Loucy (cell line): ENCODE measurements around the gene DSC2.

ENCODE experiments used
- H2AFZ ChIP-seq: fragments of 200-600 bp; sonication (generic); 2 replicates; pipeline ENCODE4 v1.6.0; 2016; ENCODE audit warnings: antibody characterized with exemption, mild to moderate bottlenecking, low read length, moderate library complexity
- H3F3A ChIP-seq: fragments of 200-600 bp; 2 replicates; pipeline ENCODE4 v1.6.0; 2016; ENCODE audit warnings: antibody characterized with exemption, low read depth, mild to moderate bottlenecking
- H3K27me3 ChIP-seq: fragments of 200-600 bp; sonication (generic); 2 replicates; pipeline ENCODE4 v1.6.1; 2014; ENCODE audit warnings: low read length, mild to moderate bottlenecking; ENCODE audit not compliant: insufficient read depth, poor library complexity, severe bottlenecking
- H3K36me3 ChIP-seq: fragments of 200-600 bp; sonication (generic); 2 replicates; pipeline ENCODE4 v1.6.1; 2016; ENCODE audit warnings: low read length; ENCODE audit not compliant: insufficient read depth
- H3K4me1 ChIP-seq: fragments of 200-600 bp; sonication (generic); 2 replicates; pipeline ENCODE4 v1.5.1; 2014; ENCODE audit warnings: low read length, mild to moderate bottlenecking; ENCODE audit not compliant: insufficient read depth, poor library complexity, severe bottlenecking
- H3K4me2 ChIP-seq: fragments of 200-600 bp; sonication (generic); 2 replicates; pipeline ENCODE4 v1.6.0; 2014; ENCODE audit warnings: antibody characterized with exemption, low read length, low read depth, mild to moderate bottlenecking; ENCODE audit not compliant: poor library complexity, severe bottlenecking
- H3K4me3 ChIP-seq: fragments of 200-600 bp; sonication (generic); 2 replicates; pipeline ENCODE4 v1.5.1; 2014; ENCODE audit warnings: low read length, mild to moderate bottlenecking, mixed read lengths; ENCODE audit not compliant: poor library complexity, severe bottlenecking
- H3K79me2 ChIP-seq: fragments of 200-600 bp; sonication (generic); 2 replicates; pipeline ENCODE4 v1.6.1; 2014; ENCODE audit warnings: low read length; ENCODE audit not compliant: insufficient read depth
- H3K9ac ChIP-seq: fragments of 200-600 bp; sonication (generic); 2 replicates; pipeline ENCODE4 v1.6.0; 2014; ENCODE audit warnings: mild to moderate bottlenecking, low read depth, low read length, moderate library complexity; ENCODE audit not compliant: poor library complexity, severe bottlenecking
- H3K9me2 ChIP-seq: fragments of 200-600 bp; sonication (generic); replicated peaks from 2 replicates; pipeline ENCODE4 v1.6.1; 2016; ENCODE audit warnings: low read depth, low read length, mixed read lengths
- H3K9me3 ChIP-seq: fragments of 200-600 bp; sonication (generic); 2 replicates; pipeline ENCODE4 v1.6.1; 2014; ENCODE audit warnings: mild to moderate bottlenecking, antibody characterized with exemption, low read length, low read depth; ENCODE audit not compliant: insufficient read depth
- H4K20me1 ChIP-seq: fragments of 200-600 bp; sonication (generic); 2 replicates; pipeline ENCODE4 v1.6.0; 2014; ENCODE audit warnings: antibody characterized with exemption, low read length, mild to moderate bottlenecking; ENCODE audit not compliant: insufficient read depth, poor library complexity, severe bottlenecking
- CTCF ChIP-seq: fragments of 200-600 bp; sonication (generic); conservative IDR thresholded peaks from 2 replicates; pipeline ENCODE4 v1.5.1; 2014; ENCODE audit warnings: mild to moderate bottlenecking, antibody characterized with exemption, low read length
- EZH2phosphoT487 ChIP-seq: fragments of 200-600 bp; IDR thresholded peaks from 2 replicates; pipeline ENCODE4 v1.6.1; 2018; ENCODE audit warnings: antibody characterized with exemption, mild to moderate bottlenecking, moderate library complexity, borderline replicate concordance

The DSC2 gene

GRCh38 chr18:31099450-31100230, 2.6 kb downstream of the DSC2 start:
- Histone ChIP-seq H3K9me2 (no peaks in the 10 kb centered on the region), H3K79me2 (no peaks in the 10 kb centered on the region), H2AFZ (no peak overlapping the region), H3F3A (no peaks in the 10 kb centered on the region), H3K36me3 (no peaks in the 10 kb centered on the region), H3K27me3 (no peaks in the 10 kb centered on the region), H3K9ac (no peak overlapping the region), H3K4me3 (no peak overlapping the region), H3K4me2 (no peak overlapping the region), H3K9me3 (no peaks in the 10 kb centered on the region), H3K4me1 (no peaks in the 10 kb centered on the region), H4K20me1 (no peaks in the 10 kb centered on the region)
- TF ChIP-seq CTCF (no peak), EZH2phosphoT487 (no peak)

- H3K9me3 ChIP-seq, result no peaks in the 10 kb centered on the region
- no peak overlapping the region for H3K4me2 ChIP-seq
- H3K36me3 ChIP-seq, result no peaks in the 10 kb centered on the region
- H2AFZ ChIP-seq, result no peak overlapping the region
- H3K79me2 ChIP-seq, result no peaks in the 10 kb centered on the region
- H3K4me3 ChIP-seq, result no peak overlapping the region
- no peaks in the 10 kb centered on the region for H3K4me1 ChIP-seq
- TF ChIP-seq EZH2phosphoT487 (no peak), CTCF (no peak)
- no peaks in the 10 kb centered on the region for H3K27me3 ChIP-seq
- H3K9me2 ChIP-seq, result no peaks in the 10 kb centered on the region
- H3K9ac ChIP-seq, result no peak overlapping the region
- H3F3A ChIP-seq, result no peaks in the 10 kb centered on the region
- no peaks in the 10 kb centered on the region for H4K20me1 ChIP-seq
These were observed 3.3 kb downstream of the DSC2 start for GRCh38 chr18:31098878-31099277.

GRCh38 chr18:31097666-31098065, 4.6 kb downstream of the DSC2 start:
- H3K27me3 ChIP-seq, result no peaks in the 10 kb centered on the region
- no peak overlapping the region for H3K9ac ChIP-seq
- no peaks in the 10 kb centered on the region for H3K4me1 ChIP-seq
- H3F3A ChIP-seq, result no peaks in the 10 kb centered on the region
- H3K9me2 ChIP-seq, result no peaks in the 10 kb centered on the region
- H4K20me1 ChIP-seq, result no peaks in the 10 kb centered on the region
- H3K4me2 ChIP-seq, result no peak overlapping the region
- no peak overlapping the region for H3K4me3 ChIP-seq
- no peak overlapping the region for H2AFZ ChIP-seq
- H3K79me2 ChIP-seq, result no peaks in the 10 kb centered on the region
- no peaks in the 10 kb centered on the region for H3K9me3 ChIP-seq
- H3K36me3 ChIP-seq, result no peaks in the 10 kb centered on the region
- TF ChIP-seq CTCF, result no peak
- no peak for TF ChIP-seq EZH2phosphoT487
